GM18520 (cell line): ENCODE data around the gene HDAC5.
"Not testable (repeated sequence)": the region's sequence is repeated elsewhere in the genome, so short reads cannot be mapped to it uniquely, and the experiment has no call there.

Experiments
- ATAC-seq: cut with Tn5 transposase; IDR thresholded peaks from one replicate; pipeline ENCODE4 v1.9.1; 2021; ENCODE audit not compliant: unreplicated experiment

HDAC5 gene

GRCh38 chr17:44037471-44037870 is 86.0 kb downstream of the HDAC5 start:
- ATAC-seq = no peak

GRCh38 chr17:44034688-44035087 is 88.8 kb downstream of the HDAC5 start:
- not testable (repeated sequence) for ATAC-seq

GRCh38 chr17:44033861-44034408 is 89.5 kb downstream of the HDAC5 start:
- no peak for ATAC-seq

GRCh38 chr17:44030482-44030881 is 93.0 kb downstream of the HDAC5 start:
- ATAC-seq = no peak

GRCh38 chr17:44029736-44030135 is 93.7 kb downstream of the HDAC5 start:
- no peak for ATAC-seq
